Right ventricle myocardium superior (tissue), 1 donor: ENCODE results near the gene DICER1. TPM values are rescaled to one million over a fixed set of nuclear protein-coding genes. Genes with fewer than 3 reads are reported as not detected.

Experiments
- ATAC-seq: fragments of 200-7000 bp; cut with Tn5 transposase; one replicate; pipeline ENCODE4 v1.9.1; 2020; ENCODE audit warnings: mild to moderate bottlenecking; ENCODE audit not compliant: poor library complexity
- DNase-seq: peaks from one replicate; pipeline ENCODE4 v3.0.0-alpha.2; 2020
- intact Hi-C: fragments of 100-400 bp; cut with DNase I; formaldehyde crosslinking; loops from one replicate; pipeline ENCODE4 v1.11.2; 2022
- total RNA-seq: library from RNA; stranded (reverse); fragmentation: NEBNext Ultra II Directional; extraction: Animal tissue kit (Norgen Biotek cat#: 25700); gene quantifications from one replicate; pipeline ENCODE4 v1.2.1, GENCODE V29; 2021
- donor health status: DM: no; HTN: yes; CAD: no; lungs with severe emphysema.

The DICER1 gene
- total RNA-seq, 1 donor from 2014 or later = 26.1 TPM

- DNase-seq (no peak), ATAC-seq (no peak)
- intact Hi-C loops = no loop called here
Observed at GRCh38 chr14:95052016-95052585, 105.2 kb downstream of the DICER1 start.

DNA sequence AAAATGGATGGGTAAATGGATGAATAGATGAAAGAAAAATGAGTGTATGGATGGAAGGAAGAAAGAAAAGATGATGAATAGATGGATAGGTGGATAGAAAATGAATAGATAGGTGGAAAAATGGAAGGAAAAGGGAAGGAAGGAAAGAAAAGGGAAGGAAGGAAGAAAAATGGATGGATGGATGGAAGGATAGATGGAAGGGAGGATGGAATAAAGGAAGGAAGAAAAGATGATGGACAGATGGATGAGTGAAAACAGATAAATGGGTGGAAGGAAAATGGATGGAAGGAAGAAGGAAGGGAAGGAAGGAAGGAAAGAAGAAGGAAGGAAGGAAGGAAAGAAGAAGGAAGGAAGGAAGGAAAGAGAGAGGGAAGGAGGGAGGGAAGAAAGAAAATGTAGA lies 107.4 kb downstream of the DICER1 start:
- DNase-seq (no peak), ATAC-seq (no peak)
- intact Hi-C loops = no loop called here

GRCh38 chr14:95048771-95049312 lies 108.5 kb downstream of the DICER1 start:
- DNase-seq (no peak), ATAC-seq (no peak)
- intact Hi-C loops = no loop called here

GRCh38 chr14:95047754-95048153 lies 109.6 kb downstream of the DICER1 start:
- intact Hi-C loops = no loop called here
- DNase-seq (no peak), ATAC-seq (no peak)

- no peak for DNase-seq
- intact Hi-C loops = no loop called here
- ATAC-seq = no peak
Observed at GRCh38 chr14:95046711-95047681, 110.3 kb downstream of the DICER1 start.

GRCh38 chr14:95045836-95046430 lies 111.4 kb downstream of the DICER1 start:
- intact Hi-C loops = no loop called here
- DNase-seq (no peak), ATAC-seq (no peak)

DNA sequence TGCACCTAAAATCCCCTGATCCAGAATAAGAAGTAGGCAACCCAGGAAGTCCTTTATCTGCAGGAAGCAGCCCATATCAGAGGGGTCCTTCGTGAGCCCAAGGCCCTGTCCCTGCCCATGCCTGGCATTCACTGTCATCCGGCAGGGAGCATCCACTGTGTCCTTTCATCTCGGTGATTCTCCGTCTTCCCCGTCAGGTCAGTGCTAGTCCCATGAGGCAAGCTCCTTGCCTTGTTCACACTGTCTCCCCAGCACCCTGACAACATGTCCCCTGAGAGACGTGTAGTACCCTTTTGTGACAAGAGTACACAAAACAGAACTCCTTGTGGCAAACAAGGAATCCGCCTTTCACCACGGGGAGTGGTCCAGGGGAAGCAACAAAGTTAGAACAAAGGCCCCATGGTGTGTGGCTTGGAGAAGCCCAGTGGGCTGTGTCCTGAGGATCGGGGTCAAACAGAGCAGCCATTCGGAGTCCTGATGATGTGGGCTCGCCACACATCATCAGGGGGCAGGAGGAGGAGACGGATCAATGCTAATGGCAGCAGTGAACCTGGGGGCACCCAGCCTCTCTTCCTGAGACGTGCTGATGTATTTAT lies 112.1 kb downstream of the DICER1 start:
- intact Hi-C loops = no loop called here
- DNase-seq (no peak), ATAC-seq (no peak)

GRCh38 chr14:95044463-95045105 lies 112.7 kb downstream of the DICER1 start:
- no peak for ATAC-seq
- DNase-seq = no peak

DNA sequence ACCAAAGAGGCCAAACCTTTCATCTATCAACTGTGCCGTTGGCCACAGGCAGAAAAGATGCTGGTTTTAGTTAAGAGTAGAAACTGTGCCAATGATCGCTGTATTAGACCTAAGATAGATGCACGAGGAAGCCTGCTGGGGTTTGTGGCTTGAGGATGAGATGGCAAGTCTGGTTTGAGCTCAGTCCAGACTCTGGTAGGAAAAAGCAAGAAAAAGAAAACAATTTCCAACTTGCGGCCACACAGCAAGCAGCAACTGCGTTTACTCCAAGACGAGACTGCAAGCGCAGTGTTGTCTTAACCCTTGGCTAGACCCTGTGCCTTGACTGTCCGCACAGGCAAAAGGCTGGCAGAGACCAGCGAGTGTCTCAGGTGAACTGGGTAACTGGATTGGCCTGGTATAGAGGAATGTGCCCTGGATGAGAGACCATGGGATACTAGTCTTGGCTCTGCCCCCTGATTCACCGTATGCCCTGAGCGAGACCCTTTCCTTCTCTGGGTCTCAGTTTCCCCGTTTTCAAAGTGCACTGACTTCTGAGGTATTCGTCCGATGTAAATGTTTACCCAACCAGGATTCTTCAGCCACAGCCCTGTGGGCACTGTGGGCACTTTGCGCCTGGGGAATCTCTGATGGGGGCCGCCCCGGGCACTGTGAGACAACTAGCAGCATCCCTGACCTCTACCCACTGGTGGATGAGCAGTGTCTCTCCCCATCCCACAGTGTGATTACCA lies 113.4 kb downstream of the DICER1 start:
- DNase-seq = no peak
- no peak for ATAC-seq
- intact Hi-C loops = no loop called here

More at GRCh38 chr14:95044463-95045105, 112.7 kb downstream of the DICER1 start:
- intact Hi-C loops = no loop called here

GRCh38 chr14:95043314-95043713 lies 114.0 kb downstream of the DICER1 start:
- DNase-seq (no peak), ATAC-seq (no peak)
- intact Hi-C loops = no loop called here

DNA sequence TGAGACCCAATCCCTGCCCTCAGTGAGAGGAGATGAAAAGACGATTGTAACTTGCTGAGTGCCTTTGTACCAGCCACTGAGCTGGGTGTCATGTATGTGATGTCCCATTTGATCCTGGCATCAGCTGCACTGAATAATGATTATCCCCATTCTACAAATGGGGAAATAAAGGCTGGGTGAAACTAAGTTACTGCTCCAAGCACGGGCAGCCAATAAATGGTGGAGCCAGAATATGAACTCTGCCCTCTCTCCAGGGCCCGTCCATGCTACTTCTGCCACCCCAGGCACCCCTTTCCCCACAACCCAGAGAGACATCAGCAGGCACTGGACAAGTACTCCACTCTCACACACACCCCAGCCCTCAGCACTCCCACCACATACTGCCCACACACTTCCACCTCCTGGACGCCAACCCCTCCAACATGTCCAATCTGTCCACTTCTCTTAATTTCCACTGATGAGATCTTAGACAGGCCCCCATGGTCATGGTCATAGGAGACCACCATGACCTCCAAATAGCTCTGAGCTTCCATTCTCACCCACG lies 115.8 kb downstream of the DICER1 start:
- ATAC-seq (no peak), DNase-seq (no peak)
- intact Hi-C loops = no loop called here

GRCh38 chr14:95040708-95041476 lies 116.4 kb downstream of the DICER1 start:
- DNase-seq (no peak), ATAC-seq (no peak)
- intact Hi-C loops = no loop called here

GRCh38 chr14:95039993-95040348 lies 117.4 kb downstream of the DICER1 start:
- intact Hi-C loops = no loop called here
- DNase-seq = no peak
- ATAC-seq = no peak

DNA sequence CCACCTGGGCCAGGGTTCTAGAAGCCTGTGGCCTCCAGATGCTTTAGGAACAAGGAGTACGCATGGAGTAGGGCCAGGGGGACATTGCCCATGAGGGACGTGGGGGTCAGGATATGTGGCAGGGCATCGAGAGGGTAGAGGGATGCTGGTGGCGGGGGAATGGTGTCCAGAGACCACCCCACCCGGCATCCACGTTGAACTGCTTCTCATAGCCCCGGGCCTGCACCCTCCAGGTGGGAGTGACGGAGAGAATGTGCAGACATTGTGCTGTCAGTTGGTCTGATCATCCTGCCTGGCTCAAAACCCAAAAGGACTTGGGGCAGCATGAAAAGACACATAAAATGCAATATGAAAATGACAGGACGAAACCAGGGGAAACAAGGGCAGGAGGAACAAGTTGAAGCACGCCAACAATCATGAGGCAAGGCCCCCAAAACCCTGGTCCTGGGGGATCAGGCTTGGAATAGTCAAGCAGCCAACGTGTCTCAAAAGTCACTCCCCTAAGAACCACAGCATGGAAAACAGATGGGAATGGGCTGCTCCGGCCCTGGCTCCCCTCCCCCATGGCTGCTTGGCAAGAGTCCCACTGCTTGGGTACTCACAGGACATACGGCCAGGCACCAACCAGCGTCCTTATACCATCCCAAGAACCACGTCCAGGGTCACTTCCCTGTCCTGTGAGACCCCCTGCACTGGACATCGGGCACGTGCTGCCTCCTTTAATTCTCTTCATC lies 117.9 kb downstream of the DICER1 start:
- no peak for ATAC-seq
- DNase-seq = no peak
- intact Hi-C loops = no loop called here

- intact Hi-C loops = no loop called here
- no peak for DNase-seq
Observed at GRCh38 chr14:95038521-95039250, 118.6 kb downstream of the DICER1 start.

DNA sequence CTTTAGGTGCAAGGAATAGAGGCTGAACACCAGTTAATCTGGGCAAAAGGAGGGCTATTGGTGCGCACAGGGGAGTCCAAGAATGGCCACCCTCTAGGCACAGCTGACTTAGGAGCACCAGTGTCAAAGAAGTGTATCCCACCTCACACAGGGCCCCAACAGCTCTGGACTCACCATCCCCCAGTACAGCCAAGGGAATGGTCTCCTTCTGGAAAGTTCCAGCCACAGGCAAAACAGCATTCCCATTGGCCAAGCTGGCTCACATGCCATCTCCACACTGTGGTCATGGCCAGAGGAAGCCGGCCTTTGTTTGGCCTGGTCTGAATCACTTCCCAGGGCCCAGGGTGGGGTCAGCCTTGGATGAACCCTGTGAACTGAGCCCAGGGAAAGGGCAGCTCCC lies 120.1 kb downstream of the DICER1 start:
- DNase-seq (no peak), ATAC-seq (no peak)
- intact Hi-C loops = no loop called here

More at GRCh38 chr14:95038521-95039250, 118.6 kb downstream of the DICER1 start:
- no peak for ATAC-seq
